Lower leg skin (tissue), 4 donors: ENCODE data around the gene CCDC18. TPM values are rescaled to one million over a fixed set of nuclear protein-coding genes. Genes with fewer than 3 reads are reported as not detected.

Experiments
- DNase-seq, 2 donors: peaks; one replicate each; pipeline ENCODE4 v3.0.0-alpha.2; 2019; ENCODE audit warnings: low spot score in 2 of 2
- H3K4me3 ChIP-seq: fragments of 200-600 bp; sonication (generic); 2 replicates; pipeline ENCODE4 v1.5.1; 2017; ENCODE audit warnings: mild to moderate bottlenecking, low read depth; ENCODE audit not compliant: poor library complexity, severe bottlenecking
- CTCF ChIP-seq, 3 donors: fragments of 450-650 bp; IDR thresholded peaks; one replicate each; pipeline ENCODE4 v1.5.1; 2016; ENCODE audit warnings: antibody characterized with exemption in 3 of 3, mild to moderate bottlenecking in 3 of 3, moderate library complexity in 2 of 3
- POLR2A ChIP-seq, 2 donors: fragments of 450-650 bp; IDR thresholded peaks; one replicate each; pipeline ENCODE4 v1.6.1; 2016 to 2017; ENCODE audit warnings: antibody characterized with exemption in 2 of 2, mild to moderate bottlenecking in 1 of 2, moderate library complexity in 1 of 2
- WGBS, 2 donors: methylation state at CpG; one replicate each; pipeline ENCODE4 v1.1.5; 2018; 5-methylcytosine and 5-hydroxymethylcytosine counted together
- intact Hi-C: fragments of 100-400 bp; cut with DNase I; formaldehyde crosslinking; loops from one replicate; pipeline ENCODE4 v1.15.0; 2023; ENCODE audit warnings: low total_unique reads
- total RNA-seq, 4 donors: library from RNA; depleted of rRNA; stranded (reverse); fragments of >200 nt; gene quantifications; one replicate each; pipeline ENCODE4 v1.1.0, GENCODE V29; 2016

Gene CCDC18
- total RNA-seq, 4 donors from 2014 or later = 5.8 to 8.9 (median 6.5) TPM

GRCh38 chr1:93194231-93194990 lies 13.9 kb downstream of the CCDC18 start:
- WGBS, 2 donors = 87 to 89% methylated on average over 4 of the region's 4 CpGs
- H3K4me3 ChIP-seq = no peak overlapping the region
- intact Hi-C loops = no loop called here
- TF ChIP-seq CTCF (IDR thresholded peaks at IDR 0.05) (no peak), POLR2A (IDR thresholded peaks at IDR 0.05) (no peak)
- DNase-seq = no peak

DNA sequence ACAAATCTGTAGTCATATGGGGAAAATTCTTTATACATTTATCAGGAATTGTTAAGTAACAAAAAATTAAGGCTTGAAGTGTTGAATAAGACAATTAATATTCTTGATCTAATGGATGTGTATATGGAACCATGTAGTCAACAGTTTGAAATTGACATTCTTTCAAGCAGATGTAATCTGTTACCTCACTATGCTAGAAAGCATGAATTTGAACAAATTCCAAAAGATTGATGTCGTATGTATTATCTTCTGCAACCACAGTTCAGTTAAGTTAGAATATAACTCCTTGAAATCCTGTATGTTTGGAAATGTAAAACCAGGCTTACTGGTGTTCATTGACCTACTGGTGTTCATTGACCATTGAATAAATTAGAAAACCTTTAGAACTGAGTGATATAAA lies 16.1 kb downstream of the CCDC18 start:
- TF ChIP-seq CTCF (IDR thresholded peaks at IDR 0.05) = no peak
- TF ChIP-seq POLR2A (IDR thresholded peaks at IDR 0.05) = no peak
- 78% methylated on average over 1 of the region's 1 CpG for WGBS, 2 donors
- no peak for DNase-seq
- no peak overlapping the region for H3K4me3 ChIP-seq
- intact Hi-C loops = no loop called here

GRCh38 chr1:93199150-93199549 lies 18.6 kb downstream of the CCDC18 start:
- intact Hi-C loops = no loop called here
- DNase-seq = no peak
- 98% methylated on average over 8 to 9 of the region's 9 CpGs for WGBS, 2 donors
- H3K4me3 ChIP-seq = no peak overlapping the region
- TF ChIP-seq POLR2A (IDR thresholded peaks at IDR 0.05) (no peak), CTCF (IDR thresholded peaks at IDR 0.05) (no peak)

GRCh38 chr1:93200086-93200620 lies 19.6 kb downstream of the CCDC18 start:
- 87 to 94% methylated on average over 6 of the region's 6 CpGs for WGBS, 2 donors
- intact Hi-C loops = no loop called here
- TF ChIP-seq CTCF (IDR thresholded peaks at IDR 0.05) (no peak), POLR2A (IDR thresholded peaks at IDR 0.05) (no peak)

DNA sequence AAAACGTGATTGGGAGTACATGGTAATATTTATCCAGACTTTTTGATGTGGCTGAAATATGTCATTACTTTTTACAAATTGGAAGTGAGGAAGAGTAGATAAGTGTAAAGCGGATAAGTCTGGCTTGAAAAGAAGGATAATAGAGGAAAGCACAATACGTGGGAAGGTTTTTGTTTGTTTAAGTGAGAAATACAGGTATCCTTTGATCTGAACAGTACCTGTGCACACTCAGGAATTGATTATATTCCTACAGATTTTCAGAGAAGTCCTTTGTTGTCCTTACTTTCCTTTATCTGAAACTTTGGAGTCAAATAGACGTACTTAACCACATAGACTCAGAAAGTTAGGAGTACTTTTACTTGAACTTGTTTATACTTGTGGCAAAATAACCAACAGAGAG lies 20.2 kb downstream of the CCDC18 start:
- no peak for DNase-seq
- intact Hi-C loops = no loop called here
- TF ChIP-seq CTCF (IDR thresholded peaks at IDR 0.05) (no peak), POLR2A (IDR thresholded peaks at IDR 0.05) (no peak)
- no peak overlapping the region for H3K4me3 ChIP-seq
- WGBS, 2 donors = 95 to 96% methylated on average over 4 of the region's 4 CpGs

More at GRCh38 chr1:93200086-93200620, 19.6 kb downstream of the CCDC18 start:
- no peak overlapping the region for H3K4me3 ChIP-seq
- DNase-seq = no peak
